Heart left ventricle (tissue), 13 donors: ENCODE results near the gene PPP1R9B.

Experiments
- CTCF ChIP-seq, 12 donors: fragments of 200-600 bp; sonication (generic) in 4 of 12; IDR thresholded peaks; one replicate each; pipeline versions ENCODE4 v1.5.0 to v1.8.0; 2018 to 2022; ENCODE audit warnings: antibody characterized with exemption in 12 of 12, mild to moderate bottlenecking in 5 of 12
- POLR2A ChIP-seq, 2 donors: fragments of 450-650 bp; IDR thresholded peaks; one replicate each; pipeline ENCODE4 v1.6.1; 2017; ENCODE audit warnings: antibody characterized with exemption in 2 of 2, mild to moderate bottlenecking in 2 of 2, moderate library complexity in 2 of 2
- donor health status: ischemic (EF 13 %, LVEDD 7.1; RV severe dilation, severe dysfunction).
- donor health status: DM: no; HTN: yes; CAD: no.
- donor health status: DM: no; HTN: no; CAD: no.
- donor health status: ischemic (EF 25% LVEDD 6.9; RV normal size, moderate dysfunction).
- donor health status: ischemic (EF 25% LVEDD 5.7; RV mildly dilated, moderate dysfunction).
- donor health status: ischemic (EF 35%, LVEDD 5.7; RV mildly dilated, moderate dysfunction).
- donor health status: nonischemic (EF 11% LVEDD 7.7; RV severe dilation, severe dysfunction).
- donor health status: DM: yes; HTN: yes; CAD: no.
- donor health status: PGD.
- donor health status: ischemic (EF 29% LVEDD 5.4; RV normal size, mild dysfunction).
- donor health status: nonischemic (EF 23%, LVEDD 6.1; RV moderate dilation, normal function).

- TF ChIP-seq POLR2A (IDR thresholded peaks at IDR 0.05) (no peak), CTCF (IDR thresholded peaks at IDR 0.05) (no peak)
Measured at GRCh38 chr17:50188531-50188920, 38.0 kb upstream of the PPP1R9B start.
